WTC11 (cell line): ENCODE data around the gene CPVL. TPM values are rescaled to one million over a fixed set of nuclear protein-coding genes. Genes with fewer than 3 reads are reported as not detected.

ENCODE experiments used
- ATAC-seq: fragments of 200-7000 bp; cut with Tn5 transposase; 2 replicates; pipeline ENCODE4 v1.10.0; 2021; ENCODE audit warnings: mild to moderate bottlenecking, moderate library complexity
- CTCF ChIA-PET: fragments of 300-600 bp; sonication (Branson Sonifier 250); formaldehyde crosslinking; loops from one replicate; lab custom pipeline; 2021; ENCODE audit warnings: antibody characterized with exemption; lab: Charles Lee
- POLR2A ChIA-PET: fragments of 350-600 bp; sonication (Branson Sonifier 250); formaldehyde crosslinking; loops from one replicate; lab custom pipeline; 2021; ENCODE audit warnings: antibody characterized with exemption; lab: Charles Lee
- DNase-seq: peaks from one replicate; pipeline ENCODE4 v3.0.0; 2021; ENCODE audit warnings: low spot score
- H3K27ac Mint-ChIP-seq: 2 replicates; pipeline ENCODE4 v1.8.0; 2021; ENCODE audit warnings: mixed read lengths
- H3K27me3 Mint-ChIP-seq: 2 replicates; pipeline ENCODE4 v1.8.0; 2021; ENCODE audit warnings: low read depth, mild to moderate bottlenecking, moderate library complexity, mixed read lengths
- H3K36me3 Mint-ChIP-seq: 2 replicates; pipeline ENCODE4 v1.8.0; 2021; ENCODE audit warnings: mixed read lengths
- H3K4me1 Mint-ChIP-seq: 2 replicates; pipeline ENCODE4 v1.8.0; 2022; ENCODE audit warnings: mixed read lengths
- H3K4me3 Mint-ChIP-seq: 2 replicates; pipeline ENCODE4 v1.8.0; 2021; ENCODE audit warnings: mild to moderate bottlenecking, moderate library complexity, mixed read lengths
- H3K9me3 Mint-ChIP-seq: 2 replicates; pipeline ENCODE4 v1.8.0; 2021; ENCODE audit warnings: mixed read lengths
- ARID4B ChIP-seq: sonication (generic); formaldehyde crosslinking; IDR thresholded peaks from 2 replicates; pipeline ENCODE4 v1.8.0; 2023; ENCODE audit warnings: missing genetic modification reagents, mild to moderate bottlenecking, borderline replicate concordance
- ATF1 ChIP-seq: sonication (generic); formaldehyde crosslinking; IDR thresholded peaks from 2 replicates; pipeline ENCODE4 v1.8.1; 2023; ENCODE audit warnings: mild to moderate bottlenecking, moderate library complexity, missing genetic modification reagents
- ATF3 ChIP-seq: sonication (generic); formaldehyde crosslinking; conservative IDR thresholded peaks from 2 replicates; pipeline ENCODE4 v1.8.1; 2022; ENCODE audit warnings: mild to moderate bottlenecking, missing genetic modification reagents
- CBFB ChIP-seq: sonication (generic); formaldehyde crosslinking; IDR thresholded peaks from 2 replicates; pipeline ENCODE4 v1.8.1; 2022; ENCODE audit warnings: mild to moderate bottlenecking, low read depth, missing genetic modification reagents
- ESRRA ChIP-seq: sonication (generic); formaldehyde crosslinking; IDR thresholded peaks from 2 replicates; pipeline ENCODE4 v1.8.1; 2022; ENCODE audit warnings: mild to moderate bottlenecking, missing genetic modification reagents, borderline replicate concordance
- FOXP4 ChIP-seq: sonication (generic); formaldehyde crosslinking; IDR thresholded peaks from 2 replicates; pipeline ENCODE4 v1.8.0; 2022; ENCODE audit warnings: mild to moderate bottlenecking, missing genetic modification reagents
- IRF2 ChIP-seq: sonication (generic); formaldehyde crosslinking; IDR thresholded peaks from 2 replicates; pipeline ENCODE4 v1.8.0; 2022; ENCODE audit warnings: low read depth, missing genetic modification reagents, borderline replicate concordance
- JUN ChIP-seq: sonication (generic); formaldehyde crosslinking; IDR thresholded peaks from 2 replicates; pipeline ENCODE4 v1.8.0; 2023; ENCODE audit warnings: mild to moderate bottlenecking, missing genetic modification reagents
- MLX ChIP-seq: sonication (generic); formaldehyde crosslinking; IDR thresholded peaks from 2 replicates; pipeline ENCODE4 v1.8.1; 2023; ENCODE audit warnings: mild to moderate bottlenecking, missing genetic modification reagents, moderate library complexity
- NFE2L1 ChIP-seq: sonication (generic); formaldehyde crosslinking; IDR thresholded peaks from 2 replicates; pipeline ENCODE4 v1.8.1; 2023; ENCODE audit warnings: missing genetic modification reagents
- NR2C2 ChIP-seq: sonication (generic); formaldehyde crosslinking; IDR thresholded peaks from 2 replicates; pipeline ENCODE4 v1.8.0; 2022; ENCODE audit warnings: mild to moderate bottlenecking, missing genetic modification reagents
- OVOL2 ChIP-seq: fragments of 250-450 bp; sonication (Bioruptor Pico); IDR thresholded peaks from 2 replicates; pipeline ENCODE4 v1.9.0; 2021; ENCODE audit warnings: mild to moderate bottlenecking, borderline replicate concordance
- TEAD1 ChIP-seq: sonication (generic); formaldehyde crosslinking; IDR thresholded peaks from 2 replicates; pipeline ENCODE4 v1.8.0; 2022; ENCODE audit warnings: mild to moderate bottlenecking, missing genetic modification reagents
- TEAD4 ChIP-seq: sonication (generic); formaldehyde crosslinking; IDR thresholded peaks from 2 replicates; pipeline ENCODE4 v1.8.0; 2022; ENCODE audit warnings: mild to moderate bottlenecking, missing genetic modification reagents
- ZBTB43 ChIP-seq: sonication (generic); formaldehyde crosslinking; IDR thresholded peaks from 2 replicates; pipeline ENCODE4 v1.8.1; 2023; ENCODE audit warnings: mild to moderate bottlenecking, missing genetic modification reagents
- ZMAT4 ChIP-seq: fragments of 250-450 bp; sonication (Bioruptor Pico); IDR thresholded peaks from 2 replicates; pipeline ENCODE4 v1.9.0; 2021; ENCODE audit warnings: mild to moderate bottlenecking
- ZNF232 ChIP-seq: sonication (generic); formaldehyde crosslinking; IDR thresholded peaks from 2 replicates; pipeline ENCODE4 v1.8.0; 2022; ENCODE audit warnings: mild to moderate bottlenecking, missing genetic modification reagents
- ZNF281 ChIP-seq: sonication (generic); formaldehyde crosslinking; IDR thresholded peaks from 2 replicates; pipeline ENCODE4 v1.8.0; 2023; ENCODE audit warnings: mild to moderate bottlenecking, missing genetic modification reagents
- total RNA-seq: library from RNA; stranded (reverse); gene quantifications from 3 replicates; pipeline ENCODE4 v1.2.3, GENCODE V29; 2021

CPVL gene
- total RNA-seq, 1 experiment from 2014 or later, result 34.2 TPM

- ChIA-PET POLR2A (no interaction called here), CTCF (no interaction called here)
- DNase-seq (no peak), ATAC-seq (no peak)
- no peak overlapping the region for H3K27ac Mint-ChIP-seq
- peaks cover 11% of the 10 kb centered on the region for H3K4me1 Mint-ChIP-seq
- H3K27me3 Mint-ChIP-seq, result no peaks in the 10 kb centered on the region
- peaks cover 24% of the 10 kb centered on the region for H3K9me3 Mint-ChIP-seq
- H3K36me3 Mint-ChIP-seq, result peaks cover 17% of the 10 kb centered on the region
- H3K4me3 Mint-ChIP-seq, result no peak overlapping the region
- TF ChIP-seq TEAD4 (CRISPR knock-in tag), result no peak
- no peak for TF ChIP-seq ZMAT4 (CRISPR knock-in tag)
- no peak for TF ChIP-seq MLX
- no peak for TF ChIP-seq ZNF281 (CRISPR knock-in tag)
- TF ChIP-seq FOXP4, result no peak
- TF ChIP-seq CBFB, result no peak
- no peak for TF ChIP-seq ATF3 (CRISPR knock-in tag)
- no peak for TF ChIP-seq ARID4B (CRISPR knock-in tag)
- no peak for TF ChIP-seq NR2C2 (CRISPR knock-in tag)
- TF ChIP-seq JUN (CRISPR knock-in tag), result no peak
- TF ChIP-seq ESRRA, result no peak
- no peak for TF ChIP-seq ATF1
- no peak for TF ChIP-seq ZNF232 (CRISPR knock-in tag)
- no peak for TF ChIP-seq NFE2L1
- no peak for TF ChIP-seq IRF2 (CRISPR knock-in tag)
- TF ChIP-seq TEAD1 (CRISPR knock-in tag), result no peak
- no peak for TF ChIP-seq ZBTB43
- TF ChIP-seq OVOL2 (CRISPR knock-in tag), result no peak
These were observed 140.5 kb downstream of the CPVL start for GRCh38 chr7:29005829-29006228.
